NCI-H69 (cell line): ENCODE data around the gene GRB10.
A peak's percentile ranks its signal among the peaks of the same experiment; 100 is the strongest.

ENCODE experiments used
- DNase-seq: peaks from one replicate; lab custom pipeline; 2025; lab: John Stamatoyannopoulos, UW

The GRB10 gene

DNA sequence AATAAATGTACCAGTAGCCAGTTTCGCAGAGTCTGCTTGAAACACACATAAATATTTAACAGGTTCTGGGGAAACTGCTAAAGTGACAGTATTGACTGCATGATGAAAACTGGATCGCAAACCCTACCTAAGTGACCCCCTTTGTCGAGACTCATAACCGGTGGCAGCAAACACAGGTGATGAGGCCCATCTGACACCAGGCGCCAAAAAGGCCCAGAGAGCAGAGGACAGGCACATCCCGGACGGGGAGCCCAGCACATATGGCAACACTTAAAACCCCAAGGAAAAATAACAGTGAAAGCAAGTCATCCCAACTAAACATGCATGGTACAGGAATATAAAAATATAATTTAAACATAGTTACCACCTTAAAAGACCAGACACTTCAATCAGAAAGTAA is 62.4 kb downstream of the GRB10 start:
- DNase-seq = no peak

DNA sequence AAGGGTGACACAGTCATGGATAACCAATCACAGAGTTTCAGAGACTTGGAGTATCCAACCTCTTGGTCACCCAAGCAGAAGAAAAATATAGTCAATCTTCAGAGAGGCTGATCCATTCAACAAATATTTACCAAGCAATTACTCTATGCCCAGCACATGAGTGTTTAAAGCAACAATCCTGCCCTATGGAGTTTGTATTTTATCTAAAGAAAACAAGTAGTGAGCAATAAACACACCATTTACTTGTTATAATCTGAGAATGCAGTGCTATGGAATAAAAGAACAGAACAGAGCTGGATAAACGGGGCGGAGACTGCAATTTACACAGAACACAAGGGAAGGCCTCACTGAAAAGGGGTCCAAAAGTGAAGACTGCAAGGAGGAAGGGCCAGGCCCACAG is 63.8 kb downstream of the GRB10 start:
- DNase-seq = peak; percentile 82

DNA sequence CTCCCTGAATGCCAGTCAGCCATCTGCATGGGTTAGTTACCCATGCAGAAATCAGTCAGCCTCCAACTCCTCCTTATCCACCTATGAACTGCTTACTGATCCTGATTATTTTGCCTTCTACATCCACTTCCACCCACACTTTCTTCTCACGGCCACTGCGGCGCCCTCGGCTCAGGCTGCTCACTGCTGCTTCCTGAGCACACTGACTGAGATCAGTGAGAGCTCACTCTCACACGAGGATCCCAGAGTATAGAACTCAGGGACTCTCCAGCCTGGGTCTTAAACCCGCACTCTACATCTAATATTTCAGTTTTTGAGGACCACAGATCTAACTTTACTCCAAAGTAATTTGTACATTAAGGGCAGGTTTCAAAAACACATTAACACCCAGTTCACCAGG is 64.4 kb downstream of the GRB10 start:
- peak; percentile 70 for DNase-seq

DNA sequence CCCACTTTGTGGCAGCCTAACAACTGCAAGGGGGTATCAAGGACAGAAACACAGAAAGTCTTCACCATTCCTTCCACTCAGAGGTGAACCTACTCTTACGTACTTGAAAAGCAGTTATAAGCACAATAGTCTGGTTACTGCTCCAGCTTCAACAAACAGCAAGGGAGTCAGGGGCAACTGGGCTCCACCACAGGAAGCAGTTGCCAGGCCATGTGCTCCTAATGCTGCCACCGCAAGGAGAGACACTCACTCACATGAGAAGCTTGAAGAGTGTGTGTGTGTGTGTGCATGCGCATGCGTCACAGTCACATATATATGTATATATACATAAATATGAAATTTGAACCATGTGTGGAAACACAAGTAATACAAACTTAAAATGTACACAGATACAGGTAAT is 65.5 kb downstream of the GRB10 start:
- DNase-seq = peak; percentile 15

DNA sequence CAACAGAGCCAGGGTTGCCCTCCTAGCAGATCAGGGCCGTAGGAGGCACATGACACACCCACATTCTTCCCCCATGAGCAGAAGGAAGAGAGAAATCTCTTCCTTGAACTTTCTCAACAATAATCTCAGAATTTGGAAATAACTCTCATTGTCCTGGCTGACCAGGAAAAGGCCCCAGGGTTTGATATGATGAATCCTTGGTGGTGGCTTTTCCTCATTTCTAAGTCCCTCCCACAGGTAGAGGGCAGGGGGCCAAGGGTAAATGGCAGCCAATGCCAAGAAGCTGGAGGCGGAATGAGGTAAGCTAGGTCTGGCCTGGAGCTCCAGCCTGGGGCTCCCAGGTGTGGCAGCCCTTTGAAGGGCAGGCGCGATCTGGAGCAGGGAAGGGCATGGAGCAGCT is 67.8 kb downstream of the GRB10 start:
- peak; percentile 36 for DNase-seq

DNA sequence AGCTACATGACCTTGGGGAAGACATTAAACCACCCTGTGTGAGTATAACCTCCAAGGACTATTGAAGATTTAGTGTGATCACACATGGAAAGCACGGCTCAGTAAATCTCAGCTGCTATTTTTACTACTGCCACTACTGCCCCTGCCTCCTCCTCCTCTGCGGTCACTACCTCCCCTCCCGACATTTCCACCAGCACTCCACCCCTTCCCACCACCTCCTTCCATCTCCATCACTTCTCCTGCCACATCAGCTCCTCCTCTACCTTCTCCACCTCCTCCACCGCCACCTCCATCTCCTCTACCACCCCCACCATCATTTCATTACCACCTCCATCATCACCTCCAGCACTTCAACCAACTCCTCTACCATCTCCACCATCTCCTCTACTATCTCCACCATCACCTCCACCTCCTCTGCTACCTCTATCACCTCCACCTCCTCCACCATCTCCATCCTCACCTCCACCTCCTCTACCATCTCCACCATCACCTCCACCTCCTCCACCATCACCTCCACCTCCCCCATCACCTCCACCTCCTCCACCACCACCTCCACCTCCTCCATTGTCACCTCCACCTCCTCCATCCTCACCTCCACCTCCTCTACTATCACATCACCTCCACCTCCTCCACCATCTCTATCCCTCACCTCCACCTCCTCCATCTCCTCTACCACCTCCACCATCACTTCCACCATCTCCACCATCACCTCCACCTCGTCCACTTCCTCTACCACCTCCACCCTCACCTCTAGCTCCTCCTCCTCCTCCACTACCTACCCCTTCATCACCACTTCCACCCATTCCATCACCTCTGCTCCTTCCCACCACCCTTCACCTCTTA is 69.4 kb downstream of the GRB10 start:
- no peak for DNase-seq

DNA sequence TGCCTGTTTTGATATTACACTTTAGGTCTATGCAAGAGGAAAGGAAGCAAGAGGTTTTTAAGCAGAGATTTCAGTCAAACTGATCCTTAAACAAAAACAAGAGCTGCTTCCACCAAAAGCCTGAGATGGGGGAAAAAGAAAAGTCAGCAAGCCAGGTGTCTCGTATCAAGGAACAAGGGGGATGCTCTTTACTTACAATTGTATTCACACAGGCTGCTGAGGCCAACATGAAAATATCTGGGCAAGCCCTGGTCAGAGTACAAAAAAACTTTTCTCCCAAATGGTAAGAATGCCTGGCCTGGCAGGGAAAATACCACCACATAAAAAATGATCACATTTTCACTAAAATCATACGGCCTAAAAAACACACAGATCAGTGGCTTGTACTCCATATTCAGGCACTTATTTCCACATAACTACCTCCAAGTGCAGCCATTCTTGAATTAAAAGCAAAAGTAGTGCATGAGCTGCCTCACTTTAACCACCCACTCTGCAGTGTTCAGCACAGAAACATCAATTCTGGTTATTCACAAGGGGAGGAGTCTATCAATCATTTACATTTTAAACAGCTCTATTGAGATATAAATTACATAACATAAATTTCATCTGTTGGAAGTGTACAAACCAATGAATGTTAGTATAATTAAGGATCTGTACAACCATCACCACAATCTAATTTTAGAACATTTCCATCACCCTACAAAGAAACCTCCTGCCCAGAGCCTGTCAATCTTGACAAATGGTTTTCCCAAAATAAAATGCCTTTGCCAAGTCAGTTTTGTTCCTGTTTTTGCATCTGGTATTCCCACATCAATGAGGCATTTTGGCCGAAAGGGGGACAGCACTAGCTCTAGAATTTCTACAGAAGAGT is 70.2 kb downstream of the GRB10 start:
- DNase-seq = no peak

DNA sequence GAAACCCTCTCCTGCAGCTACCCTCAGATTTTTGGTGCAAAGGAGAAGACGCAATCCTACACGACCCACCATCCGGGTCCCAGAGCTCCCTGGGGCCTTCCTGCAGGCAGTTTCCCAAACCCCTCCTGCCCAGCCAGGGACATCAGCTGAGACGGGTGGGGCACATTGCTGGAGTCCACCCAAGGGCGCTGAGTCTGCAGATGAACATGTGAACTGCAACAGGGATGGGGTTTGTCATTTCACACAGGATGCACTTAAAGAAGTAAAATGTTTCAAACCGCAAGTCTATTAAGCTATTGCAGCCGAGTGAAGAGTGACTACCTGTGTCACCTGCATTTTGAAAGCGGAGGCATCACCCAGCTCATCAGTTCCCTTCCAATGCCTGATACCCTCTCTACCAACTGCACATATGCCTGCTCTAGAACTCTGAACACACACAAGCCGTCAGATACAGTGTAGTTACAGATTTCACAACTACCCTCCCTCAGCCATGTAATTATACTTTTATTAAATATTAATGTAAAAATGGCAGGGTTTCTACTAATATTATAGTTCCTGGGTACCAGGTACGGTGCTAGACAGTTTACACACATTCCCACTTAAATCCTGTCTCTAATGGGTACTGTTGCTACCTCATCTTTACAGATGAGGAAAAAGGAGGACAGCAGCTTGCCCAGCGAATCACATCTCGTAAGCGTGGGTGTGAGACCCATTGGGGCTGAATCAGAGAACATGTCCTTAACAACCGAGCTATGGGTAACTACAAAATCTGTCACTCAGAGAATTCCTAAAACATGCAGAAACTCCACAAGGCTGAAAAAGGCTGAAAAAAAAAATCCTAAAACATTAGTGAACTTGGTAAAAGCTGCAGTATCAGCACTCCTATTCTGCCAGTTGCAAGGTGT is 71.2 kb downstream of the GRB10 start:
- peak; percentile 36 for DNase-seq

DNA sequence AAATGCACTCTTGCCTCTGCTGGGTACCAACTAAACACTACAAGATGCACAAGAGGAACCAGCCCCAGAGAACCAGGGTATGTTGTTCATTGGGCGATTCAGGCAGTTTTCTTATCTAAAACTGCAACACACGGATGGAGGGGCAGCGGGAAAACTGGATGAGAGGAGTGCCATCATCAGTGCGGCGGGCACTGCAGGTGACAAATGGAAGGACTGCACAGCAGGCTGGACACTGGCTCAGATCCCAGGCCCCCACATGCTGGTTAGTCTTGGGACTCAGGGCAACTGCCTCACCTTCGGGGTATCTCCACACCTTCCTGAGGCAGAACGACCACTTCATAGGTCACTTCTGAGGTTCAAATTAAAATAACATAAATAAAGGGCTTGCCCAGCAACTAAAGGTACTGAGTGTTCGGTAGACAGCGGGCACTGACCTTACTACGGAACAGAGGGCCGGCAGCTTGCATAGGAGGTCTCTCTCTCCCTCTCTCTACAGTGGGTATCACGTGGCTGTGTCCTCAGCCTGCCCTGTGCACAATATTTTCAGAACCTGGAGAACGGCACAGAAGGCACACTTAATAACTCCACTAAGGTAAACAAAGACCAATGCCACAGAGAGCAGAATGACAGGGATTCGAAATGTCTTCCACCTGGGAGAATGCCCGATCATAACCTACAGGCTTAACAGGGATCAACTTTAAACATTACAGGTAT is 72.1 kb downstream of the GRB10 start:
- DNase-seq = peak; percentile 16

DNA sequence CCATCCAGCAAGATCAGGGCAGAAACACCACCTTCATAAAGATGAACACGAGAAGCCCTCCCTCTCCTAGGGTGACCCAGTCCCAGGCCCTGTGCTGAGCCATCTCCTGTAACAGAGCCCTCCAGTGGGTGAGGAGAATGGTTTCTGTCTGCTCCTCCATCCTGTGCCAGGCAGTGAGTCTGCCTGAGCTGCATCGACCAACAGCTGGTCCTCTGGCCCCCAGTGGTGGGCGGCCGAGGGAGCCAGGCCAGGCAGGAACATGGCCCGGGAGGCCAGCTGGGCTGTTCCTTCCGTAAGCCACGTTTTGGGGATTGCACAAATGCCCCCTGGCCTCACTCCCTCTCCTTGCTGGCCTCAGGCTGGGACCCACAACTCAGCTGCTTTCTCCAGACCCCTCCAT is 73.5 kb downstream of the GRB10 start:
- DNase-seq = peak; percentile 25

DNA sequence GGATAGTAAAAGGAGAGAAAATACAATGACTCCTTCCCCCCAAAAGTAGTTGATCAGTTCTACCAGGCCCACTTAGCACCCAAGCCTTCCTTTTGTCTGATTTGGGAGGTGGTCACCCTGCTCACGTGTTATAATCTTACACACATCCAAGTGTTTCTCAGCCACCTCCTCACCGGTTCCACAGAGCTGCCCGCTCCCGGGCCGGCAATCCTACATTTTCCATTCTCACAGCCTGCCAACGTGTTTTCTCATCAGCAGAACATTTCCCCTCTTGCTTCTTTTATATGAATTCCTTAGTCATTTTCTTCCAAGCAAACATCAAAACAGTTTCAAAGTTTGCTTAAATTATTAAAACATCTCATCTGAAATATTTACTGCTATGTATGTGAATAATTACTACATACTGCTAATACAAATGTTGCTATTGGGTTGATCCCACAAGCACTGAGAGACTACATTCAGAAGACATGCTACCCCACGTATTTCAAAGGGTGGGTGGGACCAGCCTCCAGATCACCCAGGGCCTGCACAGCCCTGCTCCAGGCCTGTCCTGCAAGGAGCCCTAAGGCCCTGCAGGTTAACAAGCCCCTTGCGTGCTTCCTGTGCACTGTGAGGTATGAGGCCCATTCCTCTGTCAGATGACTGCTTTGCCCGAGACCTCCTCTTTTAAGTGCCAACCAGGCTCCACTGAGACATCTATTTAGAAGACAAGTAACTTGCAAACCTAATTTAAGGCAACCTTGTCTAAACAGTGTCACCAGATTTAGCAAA is 75.3 kb downstream of the GRB10 start:
- peak; percentile 12 for DNase-seq

DNA sequence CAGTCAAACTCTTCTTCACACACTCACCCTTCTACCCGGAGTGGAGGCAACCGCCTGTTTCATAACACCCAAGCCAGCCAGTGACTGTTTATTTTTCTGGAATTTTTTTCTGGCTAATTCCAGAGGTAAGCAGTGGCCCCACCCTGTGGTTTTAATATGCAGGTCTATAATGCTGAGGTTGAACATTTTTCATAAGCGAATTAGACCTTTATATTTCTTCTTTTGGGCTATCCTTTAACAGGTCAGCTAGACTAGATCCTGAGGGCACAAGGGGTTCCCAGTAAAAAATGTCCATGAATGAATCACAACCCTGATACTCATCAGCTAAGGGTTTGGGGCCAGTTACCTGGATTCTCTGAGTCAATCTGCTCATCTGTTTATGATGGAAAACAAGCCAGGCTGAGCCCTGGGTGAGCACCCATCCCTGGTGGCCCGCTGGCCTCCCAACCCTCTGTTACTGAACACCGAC is 76.2 kb downstream of the GRB10 start:
- DNase-seq = no peak

DNA sequence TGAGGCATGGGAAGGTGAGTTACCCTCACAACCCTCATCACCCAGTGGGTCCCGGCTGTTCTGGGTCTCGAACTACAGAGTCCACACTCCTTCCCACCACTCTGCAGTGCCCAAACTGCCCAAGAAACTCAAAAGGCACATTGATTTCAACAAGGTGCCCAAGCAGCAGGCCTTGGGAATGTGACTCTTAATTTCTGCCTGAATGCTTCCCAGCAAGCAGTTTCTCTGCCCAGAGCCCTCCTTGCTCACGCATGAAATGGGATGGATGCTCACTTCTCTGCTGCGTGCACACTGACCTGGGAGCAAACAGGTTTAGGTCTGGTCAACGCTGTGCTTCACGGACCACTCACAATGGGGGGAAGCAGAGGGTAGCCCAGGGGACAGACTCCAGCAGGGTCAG is 77.9 kb downstream of the GRB10 start:
- DNase-seq = no peak

DNA sequence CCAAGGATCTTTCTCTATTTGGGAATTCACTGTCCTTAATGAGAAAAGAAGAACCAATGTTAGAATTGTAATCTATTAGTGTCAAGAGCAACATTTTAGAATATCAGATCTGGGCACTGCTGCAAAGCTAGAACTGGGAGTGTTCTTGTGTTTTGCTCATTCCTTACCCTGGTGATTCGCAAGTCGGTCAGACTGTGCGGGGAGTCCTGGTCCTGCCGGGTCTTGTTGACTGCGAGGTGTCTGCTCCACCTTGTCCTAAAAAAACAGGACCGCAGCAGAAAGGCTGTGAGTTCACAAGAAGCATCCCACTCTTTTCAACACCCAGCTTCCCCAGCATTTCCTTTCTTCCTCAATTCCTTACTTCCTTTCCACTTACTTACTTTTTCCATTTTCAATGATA is 79.0 kb downstream of the GRB10 start:
- no peak for DNase-seq

DNA sequence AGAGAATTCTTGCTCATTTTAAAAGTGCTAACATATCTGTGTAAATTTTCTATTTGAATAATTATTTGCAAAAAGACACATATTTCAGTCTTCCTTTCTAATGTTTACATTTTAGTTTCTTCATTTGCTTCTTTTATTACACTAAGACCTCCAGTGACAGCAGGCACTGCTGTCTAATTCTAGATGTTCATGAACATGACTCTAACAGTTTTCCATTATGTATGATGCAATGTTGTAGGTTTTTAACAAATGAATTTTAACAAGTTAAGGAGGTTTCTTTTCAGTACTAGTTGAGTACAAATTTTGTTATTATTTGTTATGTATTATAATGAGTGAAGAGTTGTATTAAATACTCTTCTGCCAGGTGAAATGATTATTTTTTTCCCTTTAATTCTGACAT is 83.6 kb downstream of the GRB10 start:
- no peak for DNase-seq

DNA sequence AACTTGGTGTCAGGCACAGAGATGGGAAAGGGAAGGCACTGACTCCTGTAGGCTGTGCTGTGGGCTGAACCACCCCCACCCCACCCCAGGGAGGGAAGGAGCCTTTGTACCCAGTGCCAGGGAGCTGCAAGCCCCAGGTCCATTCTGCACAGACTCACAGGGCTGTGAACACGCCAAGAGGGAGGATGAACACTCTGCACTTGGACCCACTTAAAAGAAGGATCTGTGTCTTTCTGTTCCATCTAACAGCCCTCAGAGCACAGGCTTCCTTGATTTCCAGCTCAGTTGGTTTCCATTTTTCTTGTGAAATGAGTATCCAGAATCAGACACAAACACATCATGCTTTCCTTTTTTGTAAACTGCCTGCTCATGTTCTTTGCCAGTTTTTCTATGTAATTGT is 84.9 kb downstream of the GRB10 start:
- no peak for DNase-seq

DNA sequence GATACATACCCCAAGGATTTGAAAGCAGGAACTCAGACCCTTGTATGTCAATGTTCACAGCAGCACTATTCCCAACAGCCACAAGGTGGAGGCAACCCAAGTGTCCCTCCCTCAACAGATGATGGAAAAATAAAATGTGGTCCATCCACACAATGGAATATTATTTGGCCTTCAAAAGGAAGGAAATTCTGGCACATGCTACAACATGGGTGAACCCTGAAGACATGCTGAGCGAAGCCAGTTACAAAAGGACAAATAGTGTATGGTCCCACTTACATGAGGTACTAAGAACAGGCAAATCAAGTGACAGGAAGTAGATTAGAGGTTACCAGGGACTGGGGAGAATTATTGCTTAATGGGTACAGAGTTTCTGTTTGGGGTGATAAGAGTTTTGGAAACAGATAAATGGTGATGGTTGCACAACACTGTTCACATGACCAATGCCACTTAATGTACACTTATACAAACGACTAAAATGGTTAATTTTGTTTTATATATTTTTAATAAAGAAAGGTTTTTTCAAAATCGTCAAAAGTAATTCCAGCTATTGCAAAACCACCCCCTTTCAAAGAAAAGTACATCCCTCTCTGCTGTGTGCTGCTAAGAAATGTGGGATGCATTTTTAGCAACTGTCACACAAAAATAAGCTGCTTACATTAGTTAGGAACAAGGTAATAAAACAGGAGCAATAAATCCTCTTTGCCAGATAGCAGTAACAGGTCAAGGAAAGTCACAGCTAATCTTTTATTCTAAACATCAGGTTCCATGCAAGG is 85.7 kb downstream of the GRB10 start:
- peak; percentile 50 for DNase-seq

DNA sequence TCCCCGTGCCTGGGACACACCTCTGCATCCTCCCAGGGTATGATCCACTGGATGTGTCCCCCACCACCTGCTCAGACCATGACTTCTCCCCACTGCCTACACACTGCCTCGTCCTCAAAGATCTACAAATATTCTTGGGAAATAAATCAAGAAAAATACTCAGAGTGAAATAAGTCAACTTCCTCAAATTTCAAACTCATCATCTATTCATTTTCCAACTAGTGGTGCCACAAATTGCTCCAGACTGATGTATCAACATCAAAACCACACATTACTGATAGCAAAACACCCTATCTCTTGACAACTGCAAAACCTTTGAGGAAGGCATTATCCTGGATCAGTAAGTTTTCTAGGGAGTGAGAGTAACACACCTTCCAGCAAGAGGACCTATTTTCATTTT is 87.7 kb downstream of the GRB10 start:
- DNase-seq = no peak

DNA sequence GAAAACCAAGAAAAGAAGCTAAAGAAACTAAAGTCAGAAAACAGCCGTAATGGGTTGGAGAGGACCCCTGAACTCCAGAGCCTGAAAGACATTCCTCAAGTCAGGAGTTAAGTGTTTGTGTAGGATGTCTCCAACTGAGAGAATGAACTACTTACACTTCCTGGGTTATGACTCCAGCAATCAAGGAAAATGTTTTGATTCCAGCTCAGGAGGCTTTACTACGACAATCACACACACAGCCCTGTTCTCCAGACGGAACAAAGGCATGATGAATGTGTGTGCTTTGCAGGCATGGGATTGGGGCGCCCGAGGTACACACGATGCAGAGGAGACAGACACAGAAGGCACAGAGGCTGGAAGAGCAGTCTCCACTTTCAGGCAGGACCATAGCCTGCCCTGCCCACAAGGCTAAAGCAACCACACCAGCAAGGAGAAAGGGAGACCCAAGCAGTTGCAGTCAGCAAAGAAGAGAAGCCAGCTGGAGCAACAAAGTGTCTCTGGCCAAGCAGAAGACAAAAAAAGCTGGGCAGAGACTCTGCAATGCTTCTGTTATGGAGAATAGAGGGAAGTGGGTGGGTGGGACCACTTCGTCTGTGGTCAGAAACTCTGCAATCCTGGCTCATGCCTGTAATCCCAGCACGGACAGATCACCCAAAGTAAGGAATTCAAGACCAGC is 89.1 kb downstream of the GRB10 start:
- DNase-seq = no peak
